ENCODE measurements around the gene TOP1.

The TOP1 gene

DNA sequence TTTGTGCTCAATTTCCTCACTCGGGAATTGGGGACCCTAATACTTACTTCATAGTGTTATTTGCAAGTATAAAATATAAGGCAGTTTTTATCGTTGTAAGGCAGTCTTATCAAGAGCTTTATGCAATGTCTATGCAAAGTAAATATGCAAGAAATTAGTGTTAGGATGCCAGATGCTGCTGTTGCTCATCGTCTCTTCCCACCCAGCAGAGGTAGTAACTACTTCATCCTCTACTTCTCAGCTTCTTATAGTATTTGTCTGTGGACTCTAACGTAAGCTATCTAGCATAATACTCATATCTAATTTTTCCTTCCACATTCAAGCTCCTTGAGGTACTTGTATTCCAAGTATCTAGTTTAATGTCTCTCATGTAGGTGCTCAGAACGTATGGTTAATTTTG lies 120.3 kb downstream of the TOP1 start:
- no peak for DNase-seq

DNA sequence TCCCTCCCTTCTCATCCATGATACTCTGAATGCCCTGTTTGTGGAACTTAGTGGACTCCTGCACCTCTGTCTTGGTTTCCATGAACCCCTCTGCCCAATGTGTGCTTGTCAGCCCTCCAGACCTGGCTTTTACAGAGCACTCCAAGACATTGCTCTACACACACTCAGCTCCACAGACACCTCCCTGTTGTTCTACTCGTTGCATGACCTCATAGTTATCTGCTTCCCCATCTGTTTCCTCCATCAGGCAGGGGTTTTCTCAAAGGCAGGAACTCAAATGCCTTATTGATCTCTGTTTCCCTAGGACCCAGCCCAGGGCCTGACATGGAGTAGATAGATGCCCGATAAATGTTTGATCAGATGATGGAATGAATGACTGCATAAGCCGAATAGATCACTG lies 122.0 kb downstream of the TOP1 start:
- peak; percentile 63 for DNase-seq

DNA sequence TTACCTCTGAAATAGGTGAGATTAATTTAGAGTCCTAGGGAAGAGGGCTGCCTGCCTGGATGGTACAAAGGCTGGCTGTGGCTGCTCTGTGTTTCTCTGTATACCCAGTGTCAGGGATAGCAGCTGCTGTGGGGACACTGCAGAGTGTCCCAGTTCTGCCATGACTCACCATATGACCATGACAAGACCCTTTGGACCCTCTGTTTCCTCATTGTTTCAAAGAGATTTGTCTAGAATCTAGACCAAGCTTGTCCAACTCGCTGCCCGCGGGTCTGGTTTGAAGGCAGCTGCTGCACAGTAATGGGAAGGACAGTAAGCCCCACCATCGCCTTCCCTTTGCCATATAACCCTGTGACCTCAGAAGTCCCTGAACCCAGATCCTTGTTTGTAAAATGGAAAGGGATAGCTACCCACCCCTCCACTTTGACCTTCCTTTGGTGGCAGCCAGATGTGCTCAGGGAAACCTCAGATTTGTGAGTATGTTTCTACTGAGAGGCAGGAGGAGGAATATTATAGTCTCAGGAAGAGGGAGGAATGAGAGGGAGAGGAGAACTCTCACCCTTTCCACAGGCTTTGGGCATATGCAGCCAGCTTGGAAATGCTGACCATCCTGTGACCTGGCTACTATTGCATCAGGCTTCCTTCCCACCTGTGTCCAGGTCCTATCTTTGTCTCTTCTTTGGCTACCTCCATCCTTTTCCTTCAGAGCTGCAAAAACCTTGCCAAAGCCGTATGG lies 122.7 kb downstream of the TOP1 start:
- DNase-seq: no peak

DNA sequence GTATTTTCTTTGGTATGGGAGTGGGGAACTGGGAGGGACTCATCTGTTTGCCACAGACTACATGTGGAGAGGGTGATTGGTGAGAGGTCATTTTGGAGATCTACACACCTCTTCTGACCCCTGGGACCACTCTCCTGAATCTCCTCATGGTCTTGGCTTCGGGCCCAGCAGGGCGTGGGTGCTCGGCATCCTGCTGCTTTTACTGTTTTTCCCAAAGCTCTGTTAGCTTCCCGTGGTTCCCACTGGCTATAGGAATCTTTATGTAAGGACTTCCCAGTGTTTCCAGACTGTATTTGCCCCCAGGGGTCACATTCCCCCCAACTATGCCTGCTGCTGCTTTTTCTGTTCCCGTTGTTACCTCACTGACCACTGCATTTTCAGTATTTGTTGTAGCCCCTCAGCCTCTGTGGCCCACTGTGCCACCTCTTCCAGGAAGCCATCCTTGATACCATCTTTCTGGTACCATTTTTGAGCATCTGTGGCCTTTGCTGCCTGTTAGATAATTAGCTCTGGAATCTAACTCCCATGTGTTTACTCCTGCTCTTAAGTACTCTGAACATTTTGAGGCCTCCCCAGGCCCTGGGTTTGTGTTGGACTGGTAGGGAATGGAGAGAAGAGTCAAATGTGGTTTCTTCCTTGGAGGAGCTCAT lies 123.6 kb downstream of the TOP1 start:
- no peak for DNase-seq

DNA sequence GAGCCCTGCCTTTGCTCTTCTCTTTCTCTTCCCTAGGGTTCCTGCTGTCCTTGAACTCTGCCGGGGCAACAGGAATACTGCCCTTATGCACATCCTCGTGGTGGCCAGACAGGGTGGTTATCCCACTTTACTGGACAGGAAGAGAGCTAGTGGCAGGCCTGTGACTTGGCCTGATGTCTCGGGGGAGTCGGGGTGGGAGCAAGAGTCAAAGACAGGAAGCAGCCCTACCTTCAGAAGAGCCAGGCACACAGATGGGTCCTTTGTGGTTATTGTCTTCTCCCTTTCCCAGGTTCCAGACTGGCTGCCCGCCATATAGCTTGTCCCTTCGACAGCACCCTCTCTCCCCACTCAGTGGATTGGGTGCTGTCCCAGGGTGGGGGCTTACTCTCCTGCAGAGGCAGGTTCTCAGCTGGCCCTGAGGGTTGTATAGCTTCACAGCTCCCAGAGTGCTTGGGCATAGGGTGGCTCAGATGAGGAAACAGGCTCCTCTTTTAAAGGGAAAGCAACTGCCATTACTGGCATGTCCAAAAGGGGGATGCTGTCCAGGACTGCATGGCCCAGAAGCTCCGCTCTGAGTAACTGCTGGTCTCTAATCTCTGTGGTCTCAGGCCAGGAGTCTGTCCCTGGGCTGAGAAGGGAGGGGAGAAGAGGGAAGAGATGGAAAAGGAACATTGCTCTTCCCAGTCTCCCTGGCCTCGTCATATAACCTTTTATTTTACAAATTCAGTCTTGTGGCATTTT lies 126.0 kb downstream of the TOP1 start:
- DNase-seq: no peak

DNA sequence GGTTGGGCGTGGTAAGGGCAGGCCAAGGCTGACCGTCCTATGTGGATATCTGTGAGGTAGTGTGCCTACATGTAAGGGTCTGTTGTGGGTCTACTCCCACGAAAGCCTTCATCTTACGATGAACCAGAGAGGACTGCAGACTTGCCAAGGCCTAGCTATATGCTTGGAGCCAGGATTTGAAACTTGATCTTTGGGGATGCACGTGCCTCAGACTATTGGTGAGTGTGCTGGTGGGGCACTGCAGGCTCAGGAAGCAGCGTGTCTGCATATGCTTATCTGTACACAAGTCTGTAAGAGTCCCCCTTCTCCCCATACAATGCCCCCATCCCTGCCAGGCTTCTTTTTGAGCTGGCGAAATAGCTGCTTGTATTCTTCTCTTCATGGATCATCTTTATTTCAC lies 126.6 kb downstream of the TOP1 start:
- no peak for DNase-seq

DNA sequence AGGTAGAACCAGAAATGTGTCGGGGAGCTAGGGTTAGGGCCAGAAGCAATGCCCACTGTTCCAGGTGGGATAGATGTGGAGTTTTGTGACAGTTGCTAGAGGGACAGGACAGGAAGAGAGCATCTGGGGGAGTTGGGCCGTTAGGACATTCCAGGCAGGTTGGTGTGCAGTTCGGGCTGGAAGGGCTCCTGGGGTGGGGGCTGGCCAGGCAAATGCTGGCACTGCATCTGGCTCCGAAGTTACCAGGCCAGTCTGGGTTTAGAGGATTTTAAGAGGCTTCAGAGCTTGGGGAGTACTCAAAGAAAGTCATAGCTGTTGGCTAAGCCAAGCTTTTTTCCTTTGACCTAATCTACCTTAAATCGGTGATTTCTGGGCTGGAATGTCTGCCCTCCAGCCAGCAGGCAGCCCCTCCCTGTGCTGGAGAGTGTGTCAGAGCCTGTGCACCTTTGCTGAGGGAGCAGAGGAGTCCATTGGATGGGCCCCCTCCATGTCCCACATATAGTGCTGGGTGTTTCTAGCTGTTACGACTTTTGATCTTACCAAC lies 129.5 kb downstream of the TOP1 start:
- no peak for DNase-seq

DNA sequence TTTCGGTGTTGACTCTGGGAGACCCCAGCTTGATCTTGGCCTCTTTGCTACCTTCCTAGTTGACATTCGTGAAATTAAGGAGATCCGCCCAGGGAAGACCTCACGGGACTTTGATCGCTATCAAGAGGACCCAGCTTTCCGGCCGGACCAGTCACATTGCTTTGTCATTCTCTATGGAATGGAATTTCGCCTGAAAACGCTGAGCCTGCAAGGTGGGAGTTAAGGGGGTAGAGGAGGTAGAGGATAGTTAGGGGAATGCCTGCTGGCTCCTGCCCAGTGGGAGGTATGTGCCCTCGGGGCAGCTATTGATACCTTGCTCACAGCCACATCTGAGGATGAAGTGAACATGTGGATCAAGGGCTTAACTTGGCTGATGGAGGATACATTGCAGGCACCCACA lies 130.9 kb downstream of the TOP1 start:
- DNase-seq: no peak

DNA sequence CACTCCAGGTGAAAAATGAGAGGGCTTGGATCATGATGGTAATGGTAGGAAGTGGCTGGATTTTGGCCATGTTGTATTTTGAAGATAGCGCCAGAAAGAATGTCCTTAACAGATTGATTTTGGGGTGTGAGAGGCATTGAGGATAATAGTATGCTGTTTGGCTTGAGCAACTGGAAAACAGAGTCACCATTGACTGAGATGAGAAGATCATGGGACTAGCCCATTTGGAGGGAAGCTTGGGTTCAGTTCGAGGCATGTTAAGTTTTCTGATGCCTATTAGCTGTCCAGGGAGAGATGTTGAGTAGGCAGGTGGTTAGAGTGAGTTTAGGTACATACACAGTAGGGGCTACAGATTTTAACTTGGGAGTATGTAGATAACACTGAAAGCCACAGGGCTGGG lies 132.1 kb downstream of the TOP1 start:
- DNase-seq: no peak

DNA sequence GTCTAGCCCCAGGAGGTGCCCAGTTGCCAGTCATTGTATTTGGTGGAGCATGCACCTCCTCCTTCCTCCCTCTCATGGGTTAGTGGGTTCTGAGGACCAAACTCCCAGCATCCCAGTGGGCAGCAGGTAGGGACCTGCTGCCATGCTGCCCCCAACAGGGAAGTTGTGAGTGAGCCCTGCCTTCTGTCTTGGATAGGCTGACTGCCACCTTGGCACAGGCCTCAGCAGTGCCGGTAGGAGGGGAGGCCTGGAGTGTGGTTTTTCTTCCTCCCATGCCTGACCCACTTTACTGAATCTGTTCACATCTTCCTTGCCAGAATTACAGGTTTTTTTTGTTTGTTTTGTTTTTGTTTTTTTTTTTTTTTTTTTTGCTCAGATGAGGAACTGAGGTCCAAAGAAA lies 133.3 kb downstream of the TOP1 start:
- DNase-seq: no peak

DNA sequence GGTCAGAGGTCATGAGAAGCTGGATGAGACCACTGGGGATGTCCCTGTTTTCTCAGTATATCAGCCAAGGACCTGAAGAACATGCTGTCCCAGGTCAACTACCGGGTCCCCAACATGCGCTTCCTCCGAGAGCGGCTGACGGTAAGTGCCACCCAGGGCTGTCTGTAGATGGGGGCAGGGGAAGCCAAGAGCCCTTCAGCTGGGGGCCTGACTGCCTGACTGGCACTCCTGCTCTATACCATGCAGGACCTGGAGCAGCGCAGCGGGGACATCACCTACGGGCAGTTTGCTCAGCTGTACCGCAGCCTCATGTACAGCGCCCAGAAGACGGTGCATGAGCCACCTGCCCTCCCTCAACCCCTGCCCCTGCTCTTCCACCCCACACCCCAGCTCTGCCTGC lies 133.8 kb downstream of the TOP1 start:
- DNase-seq: no peak

DNA sequence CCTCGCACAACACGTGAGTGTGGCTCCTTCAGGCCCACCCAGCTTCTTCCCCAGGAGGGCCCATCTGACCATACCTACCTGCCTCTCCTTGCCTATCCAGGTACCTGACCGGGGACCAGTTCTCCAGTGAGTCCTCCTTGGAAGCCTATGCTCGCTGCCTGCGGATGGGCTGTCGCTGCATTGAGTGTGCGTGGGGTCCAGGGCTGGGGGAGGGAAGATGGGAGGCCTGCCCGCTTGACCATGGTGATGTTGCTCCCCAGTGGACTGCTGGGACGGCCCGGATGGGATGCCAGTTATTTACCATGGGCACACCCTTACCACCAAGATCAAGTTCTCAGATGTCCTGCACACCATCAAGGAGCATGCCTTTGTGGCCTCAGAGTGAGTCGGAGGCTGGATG lies 135.2 kb downstream of the TOP1 start:
- DNase-seq: no peak

DNA sequence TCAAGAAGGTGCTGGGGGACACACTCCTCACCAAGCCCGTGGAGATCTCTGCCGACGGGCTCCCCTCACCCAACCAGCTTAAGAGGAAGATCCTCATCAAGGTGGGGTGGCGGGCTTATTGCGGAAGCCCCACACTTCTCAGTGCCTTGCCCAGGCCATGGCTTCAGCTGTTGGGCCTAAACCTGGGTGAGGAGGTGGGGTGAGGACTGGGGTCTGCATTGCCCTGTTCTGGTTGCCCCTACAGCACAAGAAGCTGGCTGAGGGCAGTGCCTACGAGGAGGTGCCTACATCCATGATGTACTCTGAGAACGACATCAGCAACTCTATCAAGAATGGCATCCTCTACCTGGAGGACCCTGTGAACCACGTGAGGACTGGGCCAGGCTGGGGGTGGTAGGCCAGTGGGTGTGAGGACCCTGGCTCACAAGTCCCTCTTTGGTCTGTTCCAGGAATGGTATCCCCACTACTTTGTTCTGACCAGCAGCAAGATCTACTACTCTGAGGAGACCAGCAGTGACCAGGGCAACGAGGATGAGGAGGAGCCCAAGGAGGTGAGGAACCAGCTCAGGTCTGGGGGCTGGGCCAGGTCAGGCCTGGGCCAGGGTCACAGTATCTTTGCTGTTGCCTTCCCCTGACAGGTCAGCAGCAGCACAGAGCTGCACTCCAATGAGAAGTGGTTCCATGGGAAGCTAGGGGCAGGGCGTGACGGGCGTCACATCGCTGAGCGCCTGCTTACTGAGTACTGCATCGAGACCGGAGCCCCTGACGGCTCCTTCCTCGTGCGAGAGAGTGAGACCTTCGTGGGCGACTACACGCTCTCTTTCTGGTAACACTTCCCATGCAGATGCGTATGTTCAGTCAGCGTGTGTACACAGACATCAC lies 136.6 kb downstream of the TOP1 start:
- DNase-seq: no peak

DNA sequence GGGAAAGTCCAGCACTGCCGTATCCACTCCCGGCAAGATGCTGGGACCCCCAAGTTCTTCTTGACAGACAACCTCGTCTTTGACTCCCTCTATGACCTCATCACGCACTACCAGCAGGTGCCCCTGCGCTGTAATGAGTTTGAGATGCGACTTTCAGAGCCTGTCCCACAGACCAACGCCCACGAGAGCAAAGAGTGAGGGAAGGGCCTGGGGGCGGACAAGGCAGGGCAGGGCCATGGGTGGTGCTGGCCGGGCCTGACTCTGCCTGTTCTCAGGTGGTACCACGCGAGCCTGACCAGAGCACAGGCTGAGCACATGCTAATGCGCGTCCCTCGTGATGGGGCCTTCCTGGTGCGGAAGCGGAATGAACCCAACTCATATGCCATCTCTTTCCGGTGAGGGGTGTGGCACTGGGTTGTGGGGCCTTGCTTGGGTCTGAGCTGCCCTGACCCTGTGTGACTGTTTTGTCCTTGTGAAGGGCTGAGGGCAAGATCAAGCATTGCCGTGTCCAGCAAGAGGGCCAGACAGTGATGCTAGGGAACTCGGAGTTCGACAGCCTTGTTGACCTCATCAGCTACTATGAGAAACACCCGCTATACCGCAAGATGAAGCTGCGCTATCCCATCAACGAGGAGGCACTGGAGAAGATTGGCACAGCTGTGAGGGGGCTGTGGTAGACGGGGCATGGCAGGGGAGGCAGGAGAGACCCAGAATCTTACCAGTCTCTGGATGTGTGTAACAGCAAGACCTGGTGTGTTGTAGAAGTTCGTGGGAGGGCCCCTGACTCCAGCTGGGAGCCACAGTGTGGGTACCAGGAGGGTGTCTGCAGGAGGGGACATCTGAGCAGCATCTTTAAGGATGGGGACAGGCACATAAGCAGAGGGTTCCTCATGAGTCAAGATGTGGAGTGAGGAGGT lies 137.8 kb downstream of the TOP1 start:
- DNase-seq: no peak

DNA sequence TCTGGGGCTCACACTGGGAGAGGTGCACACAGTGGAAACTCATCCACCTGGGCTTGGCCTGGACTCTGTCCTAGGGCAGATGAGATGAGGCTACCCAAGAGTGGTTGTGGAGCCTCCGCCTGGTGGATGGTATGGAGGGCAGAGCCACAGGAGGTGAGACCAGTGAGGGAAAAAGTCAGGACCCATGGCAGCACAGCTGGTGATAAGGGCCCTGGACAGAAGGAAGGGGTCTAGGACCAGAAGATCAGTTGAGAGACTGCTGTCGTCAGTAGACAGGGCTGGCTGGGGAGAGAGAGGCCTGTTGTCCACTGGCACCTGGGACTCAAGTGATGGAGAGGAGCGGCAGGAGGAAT lies 138.5 kb downstream of the TOP1 start:
- DNase-seq: no peak

DNA sequence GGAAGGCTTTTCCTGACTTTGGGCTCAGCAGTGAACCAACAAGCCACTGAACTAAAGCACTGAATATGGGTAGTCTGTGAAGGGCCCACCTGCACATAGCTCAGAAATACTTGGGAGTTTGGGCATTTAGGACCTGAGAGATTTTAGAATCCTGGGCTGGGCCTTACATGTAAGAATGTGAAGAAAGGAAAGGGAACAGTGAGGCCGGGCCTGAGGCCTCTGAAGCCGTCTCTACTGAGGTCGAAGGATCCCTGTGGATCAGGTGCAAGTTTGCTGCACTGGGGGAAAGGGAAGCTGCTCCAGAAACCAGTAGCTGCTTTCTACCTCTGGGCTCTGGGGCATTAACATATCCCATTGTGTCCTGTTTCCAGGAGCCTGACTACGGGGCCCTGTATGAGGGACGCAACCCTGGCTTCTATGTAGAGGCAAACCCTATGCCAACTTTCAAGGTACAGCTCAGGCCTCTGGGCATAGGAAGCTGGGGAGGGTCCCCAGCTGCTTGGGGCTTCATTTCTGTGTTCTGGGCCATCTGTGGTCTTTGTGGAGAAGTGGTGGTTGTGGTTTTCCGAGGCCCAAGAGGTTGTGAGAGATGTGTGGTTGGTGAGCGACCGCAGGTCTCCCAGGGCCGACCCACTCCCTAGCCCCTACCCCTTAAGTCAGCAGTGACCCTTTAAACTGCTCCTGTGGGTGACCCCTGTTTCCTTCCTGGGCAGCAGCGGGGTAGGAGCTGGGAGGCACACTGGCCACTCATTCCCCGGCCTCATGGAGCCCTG lies 139.0 kb downstream of the TOP1 start:
- peak; percentile 23 for DNase-seq

DNA sequence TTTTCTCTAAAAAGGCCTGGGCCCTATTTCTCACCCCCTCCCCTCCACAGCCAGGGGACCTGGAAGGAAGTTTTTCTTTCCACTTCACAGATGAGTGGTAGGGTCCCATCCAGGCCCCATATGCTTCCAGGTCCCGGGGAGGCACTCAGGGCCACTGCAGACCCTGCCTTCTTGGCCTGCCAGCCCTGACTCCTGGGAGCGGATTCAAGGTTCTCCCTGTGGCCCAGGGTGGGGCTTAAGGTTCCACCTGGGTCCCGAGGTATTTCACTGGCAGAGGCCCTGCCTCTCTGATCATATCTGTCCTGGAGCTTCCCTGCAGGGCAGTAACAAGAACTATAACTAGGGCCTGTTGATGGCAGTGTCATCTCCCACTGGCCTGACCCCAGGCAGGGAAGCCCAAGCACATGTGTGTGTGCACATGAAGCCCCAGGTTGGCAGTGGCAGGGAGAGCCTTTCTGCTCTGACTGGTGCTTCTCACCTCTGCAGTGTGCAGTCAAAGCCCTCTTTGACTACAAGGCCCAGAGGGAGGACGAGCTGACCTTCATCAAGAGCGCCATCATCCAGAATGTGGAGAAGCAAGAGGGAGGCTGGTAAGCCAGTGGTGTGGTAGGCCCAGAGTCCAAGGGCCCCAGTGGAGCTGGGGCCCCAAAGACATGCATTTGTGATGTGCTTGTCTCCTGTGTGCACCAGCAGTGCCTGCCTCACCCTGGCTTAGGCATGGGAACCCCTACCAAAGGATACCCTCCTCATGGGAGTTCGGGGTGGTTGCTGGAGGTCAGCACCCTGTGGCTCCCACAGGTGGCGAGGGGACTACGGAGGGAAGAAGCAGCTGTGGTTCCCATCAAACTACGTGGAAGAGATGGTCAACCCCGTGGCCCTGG lies 139.9 kb downstream of the TOP1 start:
- DNase-seq: no peak

DNA sequence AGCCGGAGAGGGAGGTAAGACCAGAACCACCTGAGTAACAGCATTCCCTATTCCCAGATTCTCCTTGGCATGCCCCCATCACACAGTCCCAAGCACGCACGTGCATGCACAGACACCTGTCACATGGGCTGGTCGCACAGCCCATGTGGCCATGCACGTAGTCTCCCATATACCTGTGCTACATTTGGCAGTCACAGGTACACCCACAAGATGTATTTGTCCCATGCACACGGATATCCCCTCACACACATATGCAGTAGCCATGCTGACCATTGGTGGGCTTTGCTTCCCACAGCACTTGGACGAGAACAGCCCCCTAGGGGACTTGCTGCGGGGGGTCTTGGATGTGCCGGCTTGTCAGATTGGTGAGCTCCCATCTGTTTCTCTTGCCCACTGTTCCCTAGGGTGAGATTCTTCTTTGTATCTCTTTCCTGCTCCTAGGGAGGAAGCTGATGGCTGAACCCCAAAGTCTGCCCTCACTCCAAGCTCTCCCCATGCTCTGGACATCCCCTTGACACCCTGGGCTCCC lies 140.6 kb downstream of the TOP1 start:
- no peak for DNase-seq

DNA sequence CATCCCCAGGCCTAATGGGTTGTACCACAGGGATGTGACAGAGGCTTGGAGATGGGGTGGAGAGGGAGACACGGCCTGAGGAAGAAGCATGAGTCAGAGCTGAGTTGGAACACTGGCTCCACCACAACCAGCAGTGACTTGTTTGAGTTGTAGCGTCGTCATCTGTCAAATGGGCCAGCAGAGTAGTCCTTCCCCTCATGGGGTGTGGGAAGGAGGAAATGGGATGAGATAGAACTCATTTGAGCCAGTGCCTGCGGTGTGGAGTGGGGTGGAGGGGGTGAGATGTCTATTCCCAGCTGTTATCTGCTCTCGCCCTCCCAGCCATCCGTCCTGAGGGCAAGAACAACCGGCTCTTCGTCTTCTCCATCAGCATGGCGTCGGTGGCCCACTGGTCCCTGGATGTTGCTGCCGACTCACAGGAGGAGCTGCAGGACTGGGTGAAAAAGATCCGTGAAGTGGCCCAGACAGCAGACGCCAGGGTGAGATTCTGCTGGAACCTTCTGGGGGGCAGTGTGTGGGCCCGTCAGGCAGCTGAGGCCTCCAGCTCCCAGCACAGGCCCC lies 141.2 kb downstream of the TOP1 start:
- no peak for DNase-seq

Measured in hematopoietic multipotent progenitor cell treated with erythropoietin and hydrocortisone succinate and interleukin-3 and kit ligand, for 6 days (in vitro differentiated cells).